NB4 (cell line): ENCODE measurements around the gene HLA-DMB.

Experiments used
- CTCF ChIP-seq: IDR thresholded peaks from one replicate; pipeline ENCODE4 v1.5.1; 2012; ENCODE audit warnings: low read depth, low read length
- MAX ChIP-seq: IDR thresholded peaks from 2 replicates; pipeline ENCODE4 v1.6.1; 2011; ENCODE audit warnings: low read depth, low read length
- MYC ChIP-seq: IDR thresholded peaks from 2 replicates; pipeline ENCODE4 v1.6.1; 2011; ENCODE audit warnings: low read depth, low read length
- POLR2A ChIP-seq: IDR thresholded peaks from 2 replicates; pipeline ENCODE4 v1.6.1; 2011; ENCODE audit warnings: mild to moderate bottlenecking; ENCODE audit not compliant: insufficient read length; ENCODE audit errors: extremely low read depth

- TF ChIP-seq POLR2A (no peak), CTCF (no peak), MAX (no peak), MYC (no peak)
Observed at GRCh38 chr6:32889533-32889932, 51.3 kb downstream of the HLA-DMB start.
